Mucosa of descending colon (tissue), 3 donors: Measurements from ENCODE around the gene SLC17A3. TPM values are rescaled to one million over a fixed set of nuclear protein-coding genes. Genes with fewer than 3 reads are reported as not detected.

Source experiments
- ATAC-seq: fragments of 200-7000 bp; cut with Tn5 transposase; one replicate; pipeline ENCODE4 v1.9.1; 2020; ENCODE audit warnings: mild to moderate bottlenecking, moderate library complexity
- DNase-seq, 3 donors: peaks; one replicate each; pipeline ENCODE4 v3.0.0-alpha.2; 2020
- H3K36me3 ChIP-seq: fragments of 200-600 bp; one replicate; pipeline ENCODE4 v1.8.0; 2021; ENCODE audit warnings: low read depth, mild to moderate bottlenecking
- H3K4me1 ChIP-seq: fragments of 200-600 bp; one replicate; pipeline ENCODE4 v1.8.0; 2021; ENCODE audit warnings: low read depth, mild to moderate bottlenecking
- H3K4me3 ChIP-seq: fragments of 200-600 bp; one replicate; pipeline ENCODE4 v1.8.0; 2021; ENCODE audit warnings: mild to moderate bottlenecking
- H3K9me3 ChIP-seq: fragments of 200-600 bp; one replicate; pipeline ENCODE4 v1.8.0; 2021; ENCODE audit warnings: mild to moderate bottlenecking
- intact Hi-C, 2 donors: fragments of 100-400 bp; cut with DNase I in 1 of 2; cut with micrococcal nuclease in 1 of 2; formaldehyde crosslinking; loops; one replicate each; pipeline versions ENCODE4 v1.11.0 to v1.11.1; 2022; cut with DNase I, micrococcal nuclease
- total RNA-seq, 3 donors: library from RNA; stranded (reverse); fragmentation: NEBNext Ultra II Directional in 2 of 3; extraction: Animal tissue kit (Norgen Biotek cat#: 25700) in 2 of 3; gene quantifications; one replicate each; pipeline versions ENCODE4 v1.2.1 to v1.2.4, GENCODE V29; 2021 to 2023
- TF ChIP-seq, protein P1 (sequence below): fragments of 200-600 bp; IDR thresholded peaks from one replicate; pipeline ENCODE4 v1.8.0; 2022; ENCODE audit warnings: antibody characterized with exemption, mild to moderate bottlenecking
- donor health status: DM: no; HTN: no; CAD: no; lungs with moderate emphysema.
- donor health status: DM: no; HTN: no; CAD: no.
- donor health status: DM: no; HTN: yes; CAD: no.

Gene SLC17A3
- total RNA-seq, 3 donors from 2014 or later: not detected

DNA sequence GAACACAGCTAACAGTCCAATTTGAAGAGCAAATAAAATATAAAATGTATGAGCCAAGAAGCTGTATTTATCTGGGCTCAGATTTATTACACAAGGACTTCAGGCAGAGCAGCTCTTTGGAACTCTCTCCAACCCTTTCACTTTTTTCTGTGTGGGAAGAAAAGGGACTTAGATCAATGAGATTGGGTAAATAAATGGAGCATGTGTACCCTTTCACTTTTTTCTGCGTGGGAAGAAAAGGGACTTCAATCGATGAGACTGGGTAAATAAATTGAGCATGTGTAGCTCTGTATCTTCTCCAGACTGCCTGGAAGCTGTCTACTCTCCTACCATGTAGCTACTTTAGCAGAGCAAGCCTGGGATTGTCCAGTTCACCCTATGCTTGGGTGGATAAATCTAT is 10.7 kb downstream of the SLC17A3 start:
- ATAC-seq (no peak), DNase-seq (no peak)
- H3K4me3 ChIP-seq: no peak overlapping the region
- intact Hi-C loops: no loop called here
- no peaks in the 10 kb centered on the region for H3K4me1 ChIP-seq
- TF ChIP-seq, protein P1, sequence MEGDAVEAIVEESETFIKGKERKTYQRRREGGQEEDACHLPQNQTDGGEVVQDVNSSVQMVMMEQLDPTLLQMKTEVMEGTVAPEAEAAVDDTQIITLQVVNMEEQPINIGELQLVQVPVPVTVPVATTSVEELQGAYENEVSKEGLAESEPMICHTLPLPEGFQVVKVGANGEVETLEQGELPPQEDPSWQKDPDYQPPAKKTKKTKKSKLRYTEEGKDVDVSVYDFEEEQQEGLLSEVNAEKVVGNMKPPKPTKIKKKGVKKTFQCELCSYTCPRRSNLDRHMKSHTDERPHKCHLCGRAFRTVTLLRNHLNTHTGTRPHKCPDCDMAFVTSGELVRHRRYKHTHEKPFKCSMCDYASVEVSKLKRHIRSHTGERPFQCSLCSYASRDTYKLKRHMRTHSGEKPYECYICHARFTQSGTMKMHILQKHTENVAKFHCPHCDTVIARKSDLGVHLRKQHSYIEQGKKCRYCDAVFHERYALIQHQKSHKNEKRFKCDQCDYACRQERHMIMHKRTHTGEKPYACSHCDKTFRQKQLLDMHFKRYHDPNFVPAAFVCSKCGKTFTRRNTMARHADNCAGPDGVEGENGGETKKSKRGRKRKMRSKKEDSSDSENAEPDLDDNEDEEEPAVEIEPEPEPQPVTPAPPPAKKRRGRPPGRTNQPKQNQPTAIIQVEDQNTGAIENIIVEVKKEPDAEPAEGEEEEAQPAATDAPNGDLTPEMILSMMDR: no peak
- H3K9me3 ChIP-seq: no peaks in the 10 kb centered on the region
- no peaks in the 10 kb centered on the region for H3K36me3 ChIP-seq

DNA sequence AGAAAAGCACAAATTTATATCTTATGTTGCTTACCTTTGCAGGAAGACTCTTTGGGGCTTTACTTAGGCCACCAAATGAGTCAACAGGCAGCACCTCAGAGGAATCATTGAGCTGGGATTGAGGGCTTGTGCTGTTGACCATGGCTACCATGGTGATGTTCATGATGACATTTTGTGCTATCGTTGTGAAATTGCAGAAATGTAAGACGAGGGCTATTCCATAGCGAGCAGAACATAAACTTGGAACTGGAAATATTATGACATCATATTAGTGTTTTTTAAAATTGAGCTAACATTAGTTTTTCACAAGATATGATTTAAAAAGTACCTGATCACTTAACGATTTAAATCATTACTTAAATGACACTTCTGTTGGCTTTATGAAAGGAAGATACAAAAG is 11.8 kb downstream of the SLC17A3 start:
- TF ChIP-seq, protein P1: no peak
- intact Hi-C loops: no loop called here
- DNase-seq (no peak), ATAC-seq (no peak)
- Histone ChIP-seq H3K4me3 (no peak overlapping the region), H3K4me1 (no peaks in the 10 kb centered on the region), H3K36me3 (no peaks in the 10 kb centered on the region), H3K9me3 (no peaks in the 10 kb centered on the region)

DNA sequence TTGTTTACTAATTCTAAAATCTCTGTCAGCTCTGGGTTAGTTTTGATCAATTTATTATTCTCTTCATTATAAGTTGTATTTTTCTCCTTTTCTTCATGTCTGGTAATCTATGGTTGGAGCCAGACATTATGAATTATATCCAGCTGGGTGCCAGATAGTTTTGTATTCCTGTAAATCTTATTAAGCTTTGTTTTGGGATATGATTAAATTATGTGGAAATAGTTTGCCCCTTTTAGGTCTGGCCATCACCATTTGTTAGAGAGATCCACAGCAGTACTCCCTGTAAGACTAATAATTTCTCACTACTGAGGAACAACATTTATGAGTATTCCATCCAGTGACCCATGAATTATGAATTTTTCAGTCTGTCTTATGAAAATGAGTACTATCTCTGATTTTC is 21.3 kb downstream of the SLC17A3 start:
- no peaks in the 10 kb centered on the region for H3K4me1 ChIP-seq
- no peaks in the 10 kb centered on the region for H3K9me3 ChIP-seq
- no peak overlapping the region for H3K4me3 ChIP-seq
- no peak for ATAC-seq
- intact Hi-C loops: no loop called here
- no peaks in the 10 kb centered on the region for H3K36me3 ChIP-seq
- TF ChIP-seq, protein P1: no peak
- no peak for DNase-seq

DNA sequence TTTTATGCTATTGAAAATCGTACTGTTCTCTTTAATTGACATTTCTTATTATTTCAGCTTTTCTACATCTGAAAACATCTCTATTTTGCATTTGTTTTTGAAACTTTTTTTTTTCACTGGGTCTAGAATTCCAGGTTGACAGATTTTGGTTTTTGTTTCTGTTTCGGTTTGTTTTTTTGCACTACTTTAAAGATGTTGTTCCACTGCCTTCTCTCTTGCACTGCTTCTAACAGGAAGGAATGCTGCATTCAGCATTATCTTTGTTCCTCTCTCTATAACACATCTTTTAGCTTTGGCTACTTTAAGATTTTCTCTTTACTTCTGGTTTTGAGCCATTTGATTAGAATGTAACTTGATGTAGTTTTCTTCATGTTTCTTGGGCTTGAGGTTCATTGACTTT is 22.1 kb downstream of the SLC17A3 start:
- intact Hi-C loops: no loop called here
- ATAC-seq: no peak
- H3K36me3 ChIP-seq: no peaks in the 10 kb centered on the region
- no peaks in the 10 kb centered on the region for H3K9me3 ChIP-seq
- TF ChIP-seq, protein P1: no peak
- H3K4me1 ChIP-seq: no peaks in the 10 kb centered on the region
- no peak overlapping the region for H3K4me3 ChIP-seq
- no peak for DNase-seq

DNA sequence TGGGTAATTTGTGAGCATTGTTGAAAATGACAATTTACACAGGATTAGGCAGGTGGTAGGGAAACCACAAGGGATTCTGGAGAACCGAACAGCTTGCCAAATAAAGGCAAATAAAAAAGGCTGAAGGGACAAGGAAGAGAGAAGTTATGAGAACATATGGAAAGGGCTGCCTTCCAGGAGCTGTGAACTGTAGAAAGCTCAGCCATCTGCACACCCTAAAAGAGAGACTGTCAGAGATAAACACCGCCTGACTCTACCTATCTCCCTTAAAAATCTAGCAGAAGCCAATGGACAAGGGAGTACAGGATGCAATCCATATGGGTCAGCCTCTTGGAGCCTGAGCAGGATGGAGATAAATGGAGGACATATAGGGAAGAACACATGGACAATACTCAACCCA is 29.5 kb downstream of the SLC17A3 start:
- Histone ChIP-seq H3K4me1 (no peaks in the 10 kb centered on the region), H3K4me3 (no peak overlapping the region), H3K36me3 (no peaks in the 10 kb centered on the region), H3K9me3 (no peaks in the 10 kb centered on the region)
- intact Hi-C loops: no loop called here
- no peak for ATAC-seq
- DNase-seq: no peak
- TF ChIP-seq, protein P1: no peak

DNA sequence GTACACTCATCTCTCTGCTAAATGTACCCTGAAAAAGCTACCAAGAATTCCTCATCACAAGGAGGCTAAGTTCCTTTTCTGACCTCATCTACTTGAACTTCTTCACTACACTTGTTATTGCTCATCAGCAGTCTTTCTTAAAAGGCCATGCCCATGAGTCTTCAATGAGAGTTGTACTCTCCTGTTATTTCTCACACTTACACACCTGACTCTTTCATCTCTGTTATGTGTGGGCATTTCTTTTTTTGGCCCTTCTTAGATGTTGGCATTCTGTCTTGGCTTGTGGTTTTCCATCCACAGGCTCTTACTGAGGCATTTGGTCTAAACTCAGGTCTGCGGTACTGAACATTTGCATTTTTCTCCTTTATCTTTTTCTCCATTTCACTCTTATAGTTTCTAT is 31.5 kb downstream of the SLC17A3 start:
- Histone ChIP-seq H3K4me1 (no peaks in the 10 kb centered on the region), H3K9me3 (no peaks in the 10 kb centered on the region), H3K4me3 (no peak overlapping the region), H3K36me3 (no peaks in the 10 kb centered on the region)
- intact Hi-C loops: no loop called here
- ATAC-seq (no peak), DNase-seq (no peak)
- TF ChIP-seq, protein P1: no peak
